ENCODE measurements around the gene KLHL29. TPM values are rescaled to one million over a fixed set of nuclear protein-coding genes. Genes with fewer than 3 reads are reported as not detected.

The KLHL29 gene
- total and polyA plus RNA-seq, 2 donors (not counting 3 experiments of a cell fraction or from before 2014, with no cell fraction given): 4.6 to 12.7 TPM

DNA sequence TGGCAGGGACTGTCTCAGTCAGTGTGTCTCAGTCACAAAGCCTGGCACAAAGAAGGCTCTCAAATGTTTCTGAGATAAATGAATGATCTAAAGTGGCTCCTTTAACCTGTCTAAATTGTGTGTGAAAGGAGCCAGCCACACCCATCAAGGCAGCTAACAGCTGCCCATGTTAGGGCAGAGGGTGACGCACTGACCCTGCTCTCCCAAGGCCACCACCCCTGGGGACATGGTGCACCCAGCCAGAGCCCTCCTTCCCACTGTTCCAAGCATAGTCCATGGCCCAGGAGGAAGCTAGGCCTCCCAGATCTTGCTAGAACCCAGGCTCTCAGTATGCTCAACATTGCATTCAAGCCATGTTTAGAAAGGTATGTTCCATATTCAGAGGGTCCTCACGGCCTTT lies 100.3 kb downstream of the KLHL29 start:
- intact Hi-C loops (cut with micrococcal nuclease): no loop called here
- CTCF ChIA-PET: no interaction called here

More for the DNA sequence above, 100.3 kb downstream of the KLHL29 start:
- Histone ChIP-seq H4K20me1 (replicated peaks; ENCODE audit: control insufficient read depth, extremely low read depth, insufficient read depth, low read length) (no peaks in the 10 kb centered on the region), H2AFZ (ENCODE audit: low read depth, low read length) (no peak overlapping the region), H3K27ac (ENCODE audit: insufficient read depth, low read depth, low read length) (no peak overlapping the region), H3K4me1 (ENCODE audit: control insufficient read depth, extremely low read depth, insufficient read depth, low read length) (no peaks in the 10 kb centered on the region), H3K4me2 (ENCODE audit: insufficient read depth, low read length) (no peak overlapping the region), H3K9ac (replicated peaks; ENCODE audit: extremely low read depth, insufficient read depth, low read length) (no peak overlapping the region), H3K79me2 (ENCODE audit: control insufficient read depth, insufficient read depth, low read length) (no peaks in the 10 kb centered on the region), H3K4me3 (replicated peaks in 1 of 3; ENCODE audit: insufficient read depth in 1 of 3, low read depth in 1 of 3, low read length in 3 of 3) (no peak overlapping the region), H3K27me3 (ENCODE audit: control insufficient read depth in 2 of 2, insufficient read depth in 2 of 2, low read length in 2 of 2) (no peaks in the 10 kb centered on the region), H3K36me3 (ENCODE audit: control insufficient read depth in 2 of 2, extremely low read depth in 1 of 2, insufficient read depth in 2 of 2, low read length in 2 of 2) (no peaks in the 10 kb centered on the region), H3K9me3 (replicated peaks; ENCODE audit: control insufficient read depth, insufficient read depth, low read length) (no peaks in the 10 kb centered on the region), H3K9me1 (replicated peaks; ENCODE audit: control insufficient read depth, extremely low read depth, insufficient read depth, low read length) (no peaks in the 10 kb centered on the region)
- TF ChIP-seq POLR2A (IDR thresholded peaks at IDR 0.05; ENCODE audit: low read depth, low read length): no peak
- TF ChIP-seq JUN (IDR thresholded peaks at IDR 0.05; ENCODE audit: borderline replicate concordance, insufficient read depth, insufficient read length, low read depth): no peak
- TF ChIP-seq POLR2AphosphoS5 (IDR thresholded peaks at IDR 0.05; ENCODE audit: insufficient read depth, low read depth, low read length): no peak
- TF ChIP-seq FOS (IDR thresholded peaks at IDR 0.05; ENCODE audit: borderline replicate concordance, insufficient read depth, low read length): no peak
- TF ChIP-seq, protein P1, sequence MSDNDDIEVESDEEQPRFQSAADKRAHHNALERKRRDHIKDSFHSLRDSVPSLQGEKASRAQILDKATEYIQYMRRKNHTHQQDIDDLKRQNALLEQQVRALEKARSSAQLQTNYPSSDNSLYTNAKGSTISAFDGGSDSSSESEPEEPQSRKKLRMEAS (IDR thresholded peaks at IDR 0.05; ENCODE audit: insufficient read depth, insufficient read length): no peak
- no peak for TF ChIP-seq MYC (IDR thresholded peaks at IDR 0.05; ENCODE audit: low read depth, low read length)
- no peak for TF ChIP-seq GATA2 (IDR thresholded peaks at IDR 0.05; ENCODE audit: insufficient read depth, insufficient read length, low read depth, low read length)
- TF ChIP-seq EZH2 (IDR thresholded peaks at IDR 0.05; ENCODE audit: borderline replicate concordance, low read depth, low read length, severe bottlenecking): no peak
- TF ChIP-seq, protein P2, sequence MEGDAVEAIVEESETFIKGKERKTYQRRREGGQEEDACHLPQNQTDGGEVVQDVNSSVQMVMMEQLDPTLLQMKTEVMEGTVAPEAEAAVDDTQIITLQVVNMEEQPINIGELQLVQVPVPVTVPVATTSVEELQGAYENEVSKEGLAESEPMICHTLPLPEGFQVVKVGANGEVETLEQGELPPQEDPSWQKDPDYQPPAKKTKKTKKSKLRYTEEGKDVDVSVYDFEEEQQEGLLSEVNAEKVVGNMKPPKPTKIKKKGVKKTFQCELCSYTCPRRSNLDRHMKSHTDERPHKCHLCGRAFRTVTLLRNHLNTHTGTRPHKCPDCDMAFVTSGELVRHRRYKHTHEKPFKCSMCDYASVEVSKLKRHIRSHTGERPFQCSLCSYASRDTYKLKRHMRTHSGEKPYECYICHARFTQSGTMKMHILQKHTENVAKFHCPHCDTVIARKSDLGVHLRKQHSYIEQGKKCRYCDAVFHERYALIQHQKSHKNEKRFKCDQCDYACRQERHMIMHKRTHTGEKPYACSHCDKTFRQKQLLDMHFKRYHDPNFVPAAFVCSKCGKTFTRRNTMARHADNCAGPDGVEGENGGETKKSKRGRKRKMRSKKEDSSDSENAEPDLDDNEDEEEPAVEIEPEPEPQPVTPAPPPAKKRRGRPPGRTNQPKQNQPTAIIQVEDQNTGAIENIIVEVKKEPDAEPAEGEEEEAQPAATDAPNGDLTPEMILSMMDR (IDR thresholded peaks at IDR 0.05; ENCODE audit: extremely low read depth in 1 of 2, insufficient read depth in 1 of 2, low read depth in 1 of 2, low read length in 2 of 2): no peak
- dilution Hi-C loops (cut with MboI; ENCODE audit: extremely low pct_ligation_motif_present, low sequenced_read_pairs): no loop called here
- no TSS peak for BruUV-seq (replicated peaks)
- FAIRE-seq (no peak), DNase-seq (ENCODE audit: low read depth, low spot score) (no peak)
- POLR2A ChIA-PET: no interaction called here

Measured in endothelial cell of umbilical vein (primary cell).